Placental epithelial cell (primary cell): ENCODE data around the gene TSPAN3. TPM values are rescaled to one million over a fixed set of nuclear protein-coding genes. Genes with fewer than 3 reads are reported as not detected.

ENCODE experiments used
- total RNA-seq: library from RNA; depleted of rRNA; stranded (reverse); fragments of >200 nt; gene quantifications from 2 replicates; pipeline ENCODE4 v1.2.3, GENCODE V29; 2012

Gene TSPAN3
- 155 and 206 TPM in 2 replicates for total RNA-seq

DNA sequence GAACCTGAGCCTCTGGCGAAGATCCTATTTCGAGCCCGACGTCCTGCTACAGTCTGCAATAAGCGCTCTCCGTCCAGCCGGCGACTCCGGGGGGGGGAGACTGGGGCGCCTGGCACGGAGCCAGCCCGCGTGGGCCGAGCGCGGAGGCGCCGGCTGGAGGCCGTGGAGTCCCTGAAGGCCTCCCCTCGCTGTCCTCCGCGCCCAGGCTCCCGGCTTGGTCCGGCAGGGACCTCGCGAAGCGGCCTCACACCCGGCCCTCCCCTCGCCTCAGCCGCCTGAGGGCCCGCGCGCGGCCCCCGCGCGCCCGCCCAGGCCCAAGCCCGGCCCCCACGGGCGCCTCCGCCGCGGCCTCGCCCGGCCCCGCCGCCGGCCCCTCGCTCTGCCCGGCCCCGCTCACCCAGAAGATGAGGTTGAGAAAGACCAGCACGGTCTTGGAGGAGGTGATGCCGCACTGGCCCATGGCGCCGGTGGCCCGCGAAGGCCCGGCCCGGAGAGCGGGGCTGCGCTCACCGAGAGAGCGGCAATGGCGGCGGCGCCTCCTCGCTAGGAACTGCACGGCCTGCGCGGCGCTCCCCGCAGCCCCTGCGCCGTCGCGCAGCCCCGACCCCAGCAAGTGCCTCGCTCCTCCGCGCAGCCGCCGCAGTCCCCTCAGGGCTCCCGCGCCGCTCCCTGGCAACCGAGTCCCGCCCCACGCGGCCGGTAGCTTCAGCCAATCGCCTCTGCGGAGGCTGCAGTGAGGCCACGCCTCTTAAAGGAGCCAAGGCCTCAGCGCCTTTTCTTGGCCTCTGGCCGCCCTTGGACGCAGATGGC is at the start of gene TSPAN3:
Gene TSPAN3, minus strand, starts transcription at position 615 of the 810 bp plus-strand sequence. Its CDS starts 155 bp downstream, at position 460.

GRCh38 chr15:76994971-76995945 is 75.7 kb downstream of the TSPAN3 start, which contains the start of gene PSTPIP1:
Gene PSTPIP1, plus strand, starts transcription at chr15:76995126. Its CDS starts 448 bp downstream, at chr15:76995574.

Other genes starting within 250 kb of the TSPAN3 start
- gene SCAPER, start 165.8 kb downstream of the TSPAN3 start, total RNA-seq: 13.6 and 20.4 TPM in 2 replicates
- 56.9 and 74.1 TPM in 2 replicates for gene RCN2, start 139.4 kb downstream of the TSPAN3 start, total RNA-seq
- 0.39 and 0.76 TPM in 2 replicates for gene PSTPIP1, start 76.0 kb downstream of the TSPAN3 start, total RNA-seq